IMR-90 (cell line): ENCODE results near the gene KIAA0825. TPM values are rescaled to one million over a fixed set of nuclear protein-coding genes. Genes with fewer than 3 reads are reported as not detected.

Experiments used
- ATAC-seq: fragments of 200-7000 bp; cut with Tn5 transposase; 2 replicates; pipeline ENCODE4 v1.9.1; 2020; ENCODE audit warnings: low read depth, mild to moderate bottlenecking, moderate library complexity
- BruUV-seq: library from RNA; stranded (reverse); fragments of 400-500 nt; replicated peaks from 2 replicates; lab custom pipeline; 2021; lab: Mats Ljungman, UMichigan
- CTCF ChIA-PET: fragments of 300-600 bp; formaldehyde crosslinking; extraction: SDS; loops from one replicate; lab custom pipeline; 2021; ENCODE audit warnings: antibody characterized with exemption; lab: Yijun Ruan, JAX
- POLR2A ChIA-PET: fragments of 300-600 bp; sonication (Branson Sonifier 250); formaldehyde crosslinking; loops from one replicate; lab custom pipeline; 2022; ENCODE audit warnings: antibody characterized with exemption; ENCODE audit not compliant: unreplicated experiment; lab: Charles Lee
- DNase-seq: peaks from one replicate; pipeline ENCODE4 v3.0.0; 2013
- H2AFZ ChIP-seq: replicated peaks from 2 replicates; pipeline ENCODE3; 2013; ENCODE audit warnings: low read length, mild to moderate bottlenecking; ENCODE audit not compliant: poor library complexity
- H2AK5ac ChIP-seq: 2 replicates; pipeline ENCODE4 v1.6.1; 2013; ENCODE audit warnings: low read depth, low read length, inconsistent platforms
- H2AK9ac ChIP-seq: replicated peaks from 2 replicates; pipeline ENCODE3; 2013; ENCODE audit warnings: mild to moderate bottlenecking, low read depth, low read length, moderate library complexity; ENCODE audit not compliant: poor library complexity
- H2BK120ac ChIP-seq: 2 replicates; pipeline ENCODE4 v1.6.1; 2013; ENCODE audit warnings: low read depth, low read length, inconsistent platforms
- H2BK15ac ChIP-seq: 3 replicates; pipeline ENCODE4 v1.6.1; 2013; ENCODE audit warnings: low read depth, low read length, inconsistent platforms
- H2BK20ac ChIP-seq: 2 replicates; pipeline ENCODE4 v1.6.1; 2013; ENCODE audit warnings: low read depth, mild to moderate bottlenecking, inconsistent platforms, low read length, moderate library complexity
- H2BK5ac ChIP-seq: 2 replicates; pipeline ENCODE4 v1.6.1; 2013; ENCODE audit warnings: mild to moderate bottlenecking, low read depth, low read length, inconsistent platforms; ENCODE audit not compliant: poor library complexity, severe bottlenecking
- H3K14ac ChIP-seq: replicated peaks from 2 replicates; pipeline ENCODE4 v1.6.1; 2013; ENCODE audit warnings: low read depth, low read length, inconsistent platforms
- H3K18ac ChIP-seq: 2 replicates; pipeline ENCODE4 v1.6.1; 2013; ENCODE audit warnings: low read depth, low read length, control low read depth
- H3K23ac ChIP-seq: 2 replicates; pipeline ENCODE4 v1.6.1; 2013; ENCODE audit warnings: low read depth, low read length, inconsistent platforms
- H3K27ac ChIP-seq: 2 replicates; pipeline ENCODE4 v1.5.1; 2013; ENCODE audit warnings: mild to moderate bottlenecking, control low read depth, low read length; ENCODE audit not compliant: insufficient read depth
- H3K27me3 ChIP-seq: 2 replicates; pipeline ENCODE4 v1.6.1; 2013; ENCODE audit warnings: low read length; ENCODE audit not compliant: control insufficient read depth, insufficient read depth
- H3K36me3 ChIP-seq: 2 replicates; pipeline ENCODE4 v1.6.1; 2013; ENCODE audit warnings: low read length, mixed read lengths; ENCODE audit not compliant: control insufficient read depth, insufficient read depth
- H3K4ac ChIP-seq: 2 replicates; pipeline ENCODE4 v1.6.1; 2013; ENCODE audit warnings: low read depth, low read length, inconsistent platforms
- H3K4me1 ChIP-seq: 2 replicates; pipeline ENCODE4 v1.6.1; 2013; ENCODE audit warnings: low read length, mixed read lengths; ENCODE audit not compliant: control insufficient read depth, insufficient read depth
- H3K4me2 ChIP-seq: 2 replicates; pipeline ENCODE4 v1.6.1; 2013; ENCODE audit warnings: low read depth, mild to moderate bottlenecking, control low read depth, low read length, moderate library complexity
- H3K4me3 ChIP-seq: 2 replicates; pipeline ENCODE4 v1.5.1; 2013; ENCODE audit warnings: low read depth, mild to moderate bottlenecking, control low read depth, low read length, moderate library complexity; ENCODE audit not compliant: insufficient read depth
- H3K56ac ChIP-seq: 2 replicates; pipeline ENCODE4 v1.6.1; 2013; ENCODE audit warnings: low read length, inconsistent platforms; ENCODE audit not compliant: insufficient read depth; ENCODE audit errors: extremely low read depth
- H3K79me1 ChIP-seq, 2 experiments: 2 replicates each; pipeline ENCODE4 v1.6.1; 2013; ENCODE audit warnings: low read length in 2 of 2, inconsistent platforms in 1 of 2, low read depth in 1 of 2
- H3K9ac ChIP-seq: 2 replicates; pipeline ENCODE4 v1.6.1; 2013; ENCODE audit warnings: low read depth, low read length, control low read depth
- H3K9me1 ChIP-seq: 2 replicates; pipeline ENCODE4 v1.6.1; 2013; ENCODE audit warnings: low read length, inconsistent platforms; ENCODE audit not compliant: insufficient read depth
- H3K9me3 ChIP-seq: 2 replicates; pipeline ENCODE4 v1.6.1; 2013; ENCODE audit warnings: low read length; ENCODE audit not compliant: control insufficient read depth, insufficient read depth
- H4K20me1 ChIP-seq: 2 replicates; pipeline ENCODE4 v1.6.1; 2013; ENCODE audit warnings: low read length, inconsistent platforms; ENCODE audit not compliant: insufficient read depth
- H4K5ac ChIP-seq: 2 replicates; pipeline ENCODE4 v1.6.1; 2013; ENCODE audit warnings: mild to moderate bottlenecking, low read depth, low read length, control low read depth
- H4K8ac ChIP-seq, 2 experiments: 2 replicates each; pipeline ENCODE4 v1.6.1; 2013; ENCODE audit warnings: low read depth in 2 of 2, low read length in 2 of 2, control low read depth in 1 of 2, inconsistent platforms in 1 of 2
- H4K91ac ChIP-seq: 2 replicates; pipeline ENCODE4 v1.6.1; 2013; ENCODE audit warnings: low read depth, low read length, inconsistent platforms; ENCODE audit not compliant: insufficient read depth
- ELK1 ChIP-seq: fragments of 150-350 bp; IDR thresholded peaks from 2 replicates; pipeline ENCODE4 v1.6.1; 2016; ENCODE audit warnings: low read depth, mild to moderate bottlenecking, low read length, moderate library complexity, borderline replicate concordance
- FOS ChIP-seq: fragments of 150-350 bp; IDR thresholded peaks from 2 replicates; pipeline ENCODE4 v1.6.1; 2016; ENCODE audit warnings: low read depth, low read length
- MAZ ChIP-seq: IDR thresholded peaks from 2 replicates; pipeline ENCODE4 v1.6.1; 2012; ENCODE audit warnings: low read depth, mild to moderate bottlenecking, low read length, improper control_type of control experiment, moderate library complexity, borderline replicate concordance
- MXI1 ChIP-seq: IDR thresholded peaks from 2 replicates; pipeline ENCODE4 v1.6.1; 2012; ENCODE audit warnings: low read depth, mild to moderate bottlenecking, low read length, moderate library complexity, borderline replicate concordance
- NFE2L2 ChIP-seq: fragments of 150-350 bp; IDR thresholded peaks from 2 replicates; pipeline ENCODE4 v1.6.1; 2016; ENCODE audit warnings: low read depth, mild to moderate bottlenecking, low read length
- POLR2A ChIP-seq: IDR thresholded peaks from 2 replicates; pipeline ENCODE4 v1.6.1; 2012; ENCODE audit warnings: mild to moderate bottlenecking, low read depth, low read length
- RAD21 ChIP-seq: IDR thresholded peaks from 2 replicates; pipeline ENCODE4 v1.6.1; 2012; ENCODE audit warnings: low read length, improper control_type of control experiment
- RCOR1 ChIP-seq: IDR thresholded peaks from 2 replicates; pipeline ENCODE4 v1.6.1; 2012; ENCODE audit warnings: mild to moderate bottlenecking, low read length, improper control_type of control experiment; ENCODE audit not compliant: insufficient replicate concordance
- USF2 ChIP-seq: fragments of 150-350 bp; IDR thresholded peaks from 2 replicates; pipeline ENCODE4 v1.6.1; 2017; ENCODE audit warnings: mild to moderate bottlenecking, antibody characterized with exemption, low read length, low read depth
- WGBS, 2 experiments: methylation state at CpG; one replicate each; pipeline versions ENCODE4 v1.1.5 to v1.1.7; 2013; ENCODE audit warnings: missing lambda C conversion rate in 2 of 2; ENCODE audit not compliant: insufficient read length in 1 of 2; ENCODE audit errors: extremely low coverage in 2 of 2; 5-methylcytosine and 5-hydroxymethylcytosine counted together
- dilution Hi-C: fragments of 300-500 bp; cut with HindIII; formaldehyde crosslinking; loops from one replicate; pipeline ENCODE4 v1.14.3; 2018; ENCODE audit warnings: low sequenced_read_pairs; ENCODE audit not compliant: unreplicated experiment
- in situ Hi-C: fragments of 300-500 bp; cut with MboI; formaldehyde crosslinking; loops from 3 replicates; pipeline ENCODE4 v1.14.3; 2019; ENCODE audit warnings: low sequenced_read_pairs, inconsistent platforms, mixed read lengths
- intact Hi-C: fragments of 100-400 bp; cut with micrococcal nuclease; formaldehyde crosslinking; loops from 2 replicates; pipeline ENCODE4 v1.10.0; 2022
- polyA plus RNA-seq, 3 experiments: library from polyadenylated mRNA; depleted of rRNA; stranded (reverse); fragments of >200 nt; gene quantifications; 2 replicates each; pipeline ENCODE4 v1.2.3, GENCODE V29; 2012; ENCODE audit warnings: low replicate concordance in 1 of 3
- total RNA-seq: library from RNA; depleted of rRNA; stranded (reverse); fragments of >200 nt; gene quantifications from 2 replicates; pipeline ENCODE4 v1.2.3, GENCODE V29; 2012

KIAA0825 gene
- total and polyA plus RNA-seq, 2 of the 4 experiments (the other 2 are of a cell fraction), result 0.46 to 1.8 TPM

- Histone ChIP-seq H2AK5ac (no peak overlapping the region), H3K79me1 (no peaks in the 10 kb centered on the region), H3K9me3 (no peaks in the 10 kb centered on the region), H3K9me1 (no peaks in the 10 kb centered on the region), H4K20me1 (no peaks in the 10 kb centered on the region), H4K8ac (no peak overlapping the region), H4K5ac (no peak overlapping the region), H3K56ac (no peak overlapping the region), H3K27me3 (no peaks in the 10 kb centered on the region), H3K14ac (no peak overlapping the region), H3K36me3 (no peaks in the 10 kb centered on the region), H2AK9ac (no peak overlapping the region), H3K4me3 (no peak overlapping the region), H3K4me1 (no peaks in the 10 kb centered on the region), H3K18ac (no peak overlapping the region), H2BK5ac (no peak overlapping the region), H2AFZ (no peak overlapping the region), H3K4ac (no peak overlapping the region), H2BK20ac (no peak overlapping the region), H4K91ac (no peak overlapping the region), H3K4me2 (no peak overlapping the region), H2BK15ac (no peak overlapping the region), H2BK120ac (no peak overlapping the region), H3K23ac (no peak overlapping the region), H3K27ac (no peak overlapping the region), H3K9ac (no peak overlapping the region)
- ATAC-seq (no peak), DNase-seq (no peak)
- dilution Hi-C loops, result no loop called here
- BruUV-seq, result no TSS peak
- intact Hi-C loops, result no loop called here
- no CpG with 5 or more reads among the region's 5 CpGs for WGBS, 2 experiments
- ChIA-PET POLR2A (no interaction called here), CTCF (no interaction called here)
- in situ Hi-C loops, result no loop called here
- no peak for TF ChIP-seq RCOR1
- no peak for TF ChIP-seq NFE2L2
- TF ChIP-seq USF2, result no peak
- TF ChIP-seq ELK1, result no peak
- TF ChIP-seq FOS, result no peak
- no peak for TF ChIP-seq RAD21
- TF ChIP-seq POLR2A, result no peak
- no peak for TF ChIP-seq MXI1
- no peak for TF ChIP-seq MAZ
Measured at GRCh38 chr5:94516148-94516547, 102.3 kb downstream of the KIAA0825 start.
